ENCODE data around the gene TNK2. TPM values are rescaled to one million over a fixed set of nuclear protein-coding genes. Genes with fewer than 3 reads are reported as not detected.

The TNK2 gene
- total RNA-seq, 1 experiment from 2014 or later, result 55.1 TPM

- intact Hi-C loops (cut with micrococcal nuclease), result no loop called here
- RAD21 ChIA-PET (ENCODE audit: low non-redundant PET in 1 of 2, low total read pairs in 2 of 2, uncharacterized antibody in 2 of 2, unreplicated experiment in 2 of 2), result no interaction called here
- H3K4me1 ChIP-seq (ENCODE audit: control insufficient read depth in 1 of 2, insufficient read depth in 2 of 2, low read length in 2 of 2), result peaks cover 7 to 22% of the 10 kb centered on the region in 2 experiments
- BruUV-seq (replicated peaks), result no TSS peak
- CTCF ChIA-PET, result no interaction called here
- H3K4me2 ChIP-seq (ENCODE audit: low read length), result no peak overlapping the region
- DNase-seq (ENCODE audit: low read depth, low spot score) (no peak), ATAC-seq (no peak)
- H3K4me3 ChIP-seq (replicated peaks in 1 of 2; ENCODE audit: low read depth in 1 of 2, low read length in 2 of 2), result no peak overlapping the region
- no peak overlapping the region for H2AFZ ChIP-seq (ENCODE audit: low read depth, low read length, poor library complexity, severe bottlenecking)
- H3K36me3 ChIP-seq (ENCODE audit: control insufficient read depth in 1 of 2, insufficient read depth in 2 of 2, low read length in 2 of 2), result no peaks in the 10 kb centered on the region
- no peaks in the 10 kb centered on the region for H3K9me3 ChIP-seq (ENCODE audit: control insufficient read depth in 1 of 2, insufficient read depth in 1 of 2, low read depth in 1 of 2, low read length in 2 of 2)
- TF ChIP-seq, protein P1, sequence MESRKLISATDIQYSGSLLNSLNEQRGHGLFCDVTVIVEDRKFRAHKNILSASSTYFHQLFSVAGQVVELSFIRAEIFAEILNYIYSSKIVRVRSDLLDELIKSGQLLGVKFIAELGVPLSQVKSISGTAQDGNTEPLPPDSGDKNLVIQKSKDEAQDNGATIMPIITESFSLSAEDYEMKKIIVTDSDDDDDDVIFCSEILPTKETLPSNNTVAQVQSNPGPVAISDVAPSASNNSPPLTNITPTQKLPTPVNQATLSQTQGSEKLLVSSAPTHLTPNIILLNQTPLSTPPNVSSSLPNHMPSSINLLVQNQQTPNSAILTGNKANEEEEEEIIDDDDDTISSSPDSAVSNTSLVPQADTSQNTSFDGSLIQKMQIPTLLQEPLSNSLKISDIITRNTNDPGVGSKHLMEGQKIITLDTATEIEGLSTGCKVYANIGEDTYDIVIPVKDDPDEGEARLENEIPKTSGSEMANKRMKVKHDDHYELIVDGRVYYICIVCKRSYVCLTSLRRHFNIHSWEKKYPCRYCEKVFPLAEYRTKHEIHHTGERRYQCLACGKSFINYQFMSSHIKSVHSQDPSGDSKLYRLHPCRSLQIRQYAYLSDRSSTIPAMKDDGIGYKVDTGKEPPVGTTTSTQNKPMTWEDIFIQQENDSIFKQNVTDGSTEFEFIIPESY (IDR thresholded peaks at IDR 0.05; ENCODE audit: extremely low read depth, insufficient replicate concordance, low read length), result no peak
- no peak for TF ChIP-seq JUND (IDR thresholded peaks at IDR 0.05)
- no peak for TF ChIP-seq FOSL1 (IDR thresholded peaks at IDR 0.05; ENCODE audit: low read depth)
- no peak for TF ChIP-seq CEBPB (IDR thresholded peaks at IDR 0.05; ENCODE audit: low read depth)
- TF ChIP-seq CTCF (IDR thresholded peaks at IDR 0.05 in 2 of 3, conservative IDR thresholded peaks at IDR 0.05 in 1 of 3; ENCODE audit: borderline replicate concordance in 1 of 3, insufficient read depth in 1 of 3, low read depth in 2 of 3, low read length in 2 of 3), result no peak
- TF ChIP-seq ZFX (IDR thresholded peaks at IDR 0.05), result no peak
- no peak for TF ChIP-seq MAX (IDR thresholded peaks at IDR 0.05)
- no peak for TF ChIP-seq TCF7L2 (IDR thresholded peaks at IDR 0.05; ENCODE audit: borderline replicate concordance, extremely low read depth, insufficient read depth, insufficient read length)
- TF ChIP-seq SP1 (IDR thresholded peaks at IDR 0.05; ENCODE audit: low read depth), result no peak
- TF ChIP-seq EZH2 (IDR thresholded peaks at IDR 0.05), result no peak
- TF ChIP-seq EGR1 (IDR thresholded peaks at IDR 0.05; ENCODE audit: low read depth), result no peak
- TF ChIP-seq ELF1 (IDR thresholded peaks at IDR 0.05; ENCODE audit: borderline replicate concordance, low read depth), result no peak
- TF ChIP-seq, protein P2, sequence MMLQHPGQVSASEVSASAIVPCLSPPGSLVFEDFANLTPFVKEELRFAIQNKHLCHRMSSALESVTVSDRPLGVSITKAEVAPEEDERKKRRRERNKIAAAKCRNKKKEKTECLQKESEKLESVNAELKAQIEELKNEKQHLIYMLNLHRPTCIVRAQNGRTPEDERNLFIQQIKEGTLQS (IDR thresholded peaks at IDR 0.05), result no peak
- TF ChIP-seq SIN3A (IDR thresholded peaks at IDR 0.05; ENCODE audit: low read depth), result no peak
- no peak for TF ChIP-seq REST (IDR thresholded peaks at IDR 0.05; ENCODE audit: low read depth)
- no peak for TF ChIP-seq CBX3 (IDR thresholded peaks at IDR 0.05; ENCODE audit: low read depth)
- no peaks in the 10 kb centered on the region for H3K79me2 ChIP-seq (ENCODE audit: insufficient read depth, low read length)
- no peaks in the 10 kb centered on the region for H4K20me1 ChIP-seq (ENCODE audit: insufficient read depth)
- H3K27me3 ChIP-seq (ENCODE audit: insufficient read depth, low read length), result no peaks in the 10 kb centered on the region
- H3K27ac ChIP-seq (ENCODE audit: low read depth, low read length), result no peak overlapping the region
- POLR2A ChIA-PET, result no interaction called here
- no peak overlapping the region for H3K9ac ChIP-seq (ENCODE audit: low read length)
- no peaks in the 10 kb centered on the region for H3K9me2 ChIP-seq (ENCODE audit: insufficient read depth)
Observed at GRCh38 chr3:195817578-195818135, 90.7 kb downstream of the TNK2 start.

Data from HCT116 (cell line).